Fibroblast of lung (primary cell): ENCODE data around the gene AFP. TPM values are rescaled to one million over a fixed set of nuclear protein-coding genes. Genes with fewer than 3 reads are reported as not detected.

Source experiments
- DNase-seq, 2 donors: peaks; one replicate each; pipeline versions ENCODE4 v3.0.0 to v3.0.0-alpha.2; 2010; ENCODE audit warnings: low read depth in 2 of 2
- H2AFZ ChIP-seq: 2 replicates; pipeline ENCODE4 v1.5.1; 2012; ENCODE audit warnings: low read length, control low read depth, inconsistent platforms
- H3K27ac ChIP-seq: 2 replicates; pipeline ENCODE4 v1.5.1; 2011; ENCODE audit warnings: low read length, control low read depth; ENCODE audit not compliant: insufficient read depth
- H3K27me3 ChIP-seq: 2 replicates; pipeline ENCODE4 v1.5.1; 2011; ENCODE audit warnings: mild to moderate bottlenecking, low read length; ENCODE audit not compliant: control insufficient read depth, insufficient read depth
- H3K36me3 ChIP-seq: 2 replicates; pipeline ENCODE4 v1.5.1; 2011; ENCODE audit warnings: low read length; ENCODE audit not compliant: control insufficient read depth, insufficient read depth
- H3K4me1 ChIP-seq: 2 replicates; pipeline ENCODE4 v1.5.1; 2011; ENCODE audit warnings: low read length; ENCODE audit not compliant: control insufficient read depth, insufficient read depth; ENCODE audit errors: extremely low read depth
- H3K4me2 ChIP-seq: 2 replicates; pipeline ENCODE4 v1.5.1; 2011; ENCODE audit warnings: low read length, control low read depth; ENCODE audit not compliant: insufficient read depth; ENCODE audit errors: extremely low read depth
- H3K4me3 ChIP-seq, 4 experiments: fragments of 200-600 bp in 1 of 4; sonication (generic) in 1 of 4; replicated peaks in 1 of 4; 2 replicates each; pipeline ENCODE4 v1.5.1; 2011 to 2016; ENCODE audit warnings: low read length in 4 of 4, low read depth in 3 of 4, mild to moderate bottlenecking in 3 of 4, control low read depth in 2 of 4, inconsistent platforms in 1 of 4, mixed read lengths in 1 of 4; ENCODE audit not compliant: insufficient read depth in 1 of 4; ENCODE audit errors: control extremely low read depth in 1 of 4
- H3K79me2 ChIP-seq: 2 replicates; pipeline ENCODE4 v1.5.1; 2012; ENCODE audit warnings: mild to moderate bottlenecking, low read length, inconsistent platforms; ENCODE audit not compliant: control insufficient read depth, insufficient read depth
- H3K9ac ChIP-seq: 2 replicates; pipeline ENCODE4 v1.5.1; 2011; ENCODE audit warnings: mild to moderate bottlenecking, low read length, control low read depth; ENCODE audit not compliant: insufficient read depth
- H3K9me3 ChIP-seq: 2 replicates; pipeline ENCODE4 v1.5.1; 2012; ENCODE audit warnings: low read depth, low read length; ENCODE audit not compliant: control insufficient read depth, insufficient read depth
- H4K20me1 ChIP-seq: 2 replicates; pipeline ENCODE4 v1.5.1; 2011; ENCODE audit warnings: low read length; ENCODE audit not compliant: control insufficient read depth, insufficient read depth; ENCODE audit errors: extremely low read depth
- CTCF ChIP-seq, 2 donors: IDR thresholded peaks in 1 of 2; conservative IDR thresholded peaks in 1 of 2; 1 replicate in 1 of 2; 2 replicates in 1 of 2; pipeline ENCODE4 v1.5.1; 2011 to 2012; ENCODE audit warnings: low read length in 2 of 2, control low read depth in 1 of 2, inconsistent platforms in 1 of 2, low read depth in 1 of 2, mild to moderate bottlenecking in 1 of 2
- EZH2 ChIP-seq: IDR thresholded peaks from 2 replicates; pipeline ENCODE4 v1.5.1; 2012; ENCODE audit warnings: low read length, control low read depth, mild to moderate bottlenecking; ENCODE audit errors: missing control alignments
- polyA plus RNA-seq, 2 donors: library from polyadenylated mRNA; depleted of rRNA in 1 of 2; stranded (reverse) in 1 of 2; unstranded in 1 of 2; fragments of >200 nt; gene quantifications; 2 replicates each; pipeline ENCODE4 v1.2.1, GENCODE V29; 2011 to 2012; ENCODE audit warnings: missing spikeins in 1 of 2
- total RNA-seq: library from RNA; depleted of rRNA; stranded (reverse); fragments of >200 nt; gene quantifications from 2 replicates; pipeline ENCODE4 v1.2.1, GENCODE V29; 2014

AFP gene
- total and polyA plus RNA-seq, 2 donors (not counting 1 experiment from before 2014, with no cell fraction given): 0.35 to 0.83 TPM

DNA sequence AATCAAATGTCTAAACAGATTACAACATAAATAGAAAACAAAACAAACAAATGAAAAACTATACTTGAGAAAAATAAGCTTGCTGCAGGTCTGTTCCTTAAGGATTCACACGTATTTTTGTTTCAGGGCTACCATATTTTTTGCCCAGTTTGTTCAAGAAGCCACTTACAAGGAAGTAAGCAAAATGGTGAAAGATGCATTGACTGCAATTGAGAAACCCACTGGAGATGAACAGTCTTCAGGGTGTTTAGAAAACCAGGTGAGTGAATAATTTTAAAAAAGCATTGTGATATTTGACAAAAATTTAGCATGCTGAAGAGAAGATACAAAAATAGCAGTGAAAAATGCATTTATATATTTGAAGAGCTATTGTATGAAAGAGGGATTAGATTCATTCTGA lies 2.0 kb downstream of the AFP start:
- H3K79me2 ChIP-seq: no peaks in the 10 kb centered on the region
- H3K36me3 ChIP-seq: no peaks in the 10 kb centered on the region
- H3K27me3 ChIP-seq: peaks cover 2% of the 10 kb centered on the region
- H2AFZ ChIP-seq: no peak overlapping the region
- TF ChIP-seq EZH2 (no peak), CTCF (conservative IDR thresholded peaks at IDR 0.05 in 1 of 2, IDR thresholded peaks at IDR 0.05 in 1 of 2; ENCODE audit: low read depth in 1 of 2, low read length in 2 of 2) (no peak)
- H4K20me1 ChIP-seq: no peaks in the 10 kb centered on the region
- no peaks in the 10 kb centered on the region for H3K4me1 ChIP-seq
- no peak overlapping the region for H3K9ac ChIP-seq
- no peak overlapping the region for H3K4me3 ChIP-seq
- no peak overlapping the region for H3K27ac ChIP-seq
- no peak overlapping the region for H3K4me2 ChIP-seq
- no peaks in the 10 kb centered on the region for H3K9me3 ChIP-seq
- no peak for DNase-seq

DNA sequence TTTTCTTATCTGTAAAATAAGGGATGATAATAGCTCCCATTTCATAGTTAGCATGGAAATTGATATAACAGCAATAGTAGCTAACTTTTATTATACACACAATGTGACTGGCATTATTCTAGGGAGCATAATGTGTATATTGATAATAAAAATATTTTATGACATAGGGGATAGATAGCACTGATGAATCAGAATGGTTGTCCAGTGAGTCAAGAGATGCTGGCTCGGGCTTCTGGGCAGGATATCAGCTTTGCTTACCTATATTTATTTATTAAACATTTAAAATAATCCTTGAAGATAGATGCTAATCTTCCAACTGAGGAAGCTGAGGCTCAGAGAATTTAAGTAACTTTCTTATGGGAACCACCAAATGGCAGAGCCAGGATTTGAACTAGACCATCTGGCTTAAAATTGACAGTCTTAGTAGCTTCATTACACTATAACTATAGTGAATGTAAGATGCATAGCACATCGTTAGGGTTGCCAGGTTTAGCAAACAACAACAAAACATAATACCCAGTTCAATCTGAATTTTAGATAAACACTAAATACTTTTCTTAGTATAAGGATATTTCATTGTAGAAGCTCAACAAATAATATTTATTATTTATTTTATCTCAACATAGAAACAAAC lies 2.7 kb downstream of the AFP start:
- Histone ChIP-seq H3K79me2 (no peaks in the 10 kb centered on the region), H3K9ac (no peak overlapping the region), H3K9me3 (no peaks in the 10 kb centered on the region), H3K4me3 (no peak overlapping the region), H3K4me1 (no peaks in the 10 kb centered on the region), H4K20me1 (no peaks in the 10 kb centered on the region), H3K27me3 (no peaks in the 10 kb centered on the region), H3K27ac (no peak overlapping the region), H3K4me2 (no peak overlapping the region), H3K36me3 (no peaks in the 10 kb centered on the region), H2AFZ (no peak overlapping the region)
- TF ChIP-seq CTCF (conservative IDR thresholded peaks at IDR 0.05 in 1 of 2, IDR thresholded peaks at IDR 0.05 in 1 of 2; ENCODE audit: low read depth in 1 of 2, low read length in 2 of 2) (no peak), EZH2 (no peak)
- DNase-seq: no peak

DNA sequence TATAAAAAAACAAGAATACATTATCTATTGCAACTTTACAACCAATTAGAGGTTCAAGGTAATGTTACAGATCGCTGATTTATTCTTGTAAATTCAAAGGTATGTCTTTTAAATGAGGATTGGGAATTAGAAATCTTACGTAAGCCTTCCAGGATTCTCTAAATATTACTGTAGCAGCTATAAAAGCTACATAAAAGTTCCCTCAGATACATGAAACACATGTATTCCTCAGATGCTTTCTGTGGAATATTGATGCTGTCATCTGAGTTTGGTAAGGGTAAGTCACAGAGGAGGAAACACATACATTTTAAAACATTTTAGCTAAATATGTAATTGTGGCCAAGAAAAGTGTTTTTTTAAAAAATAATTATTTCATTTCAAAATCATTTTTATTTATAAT lies 3.4 kb downstream of the AFP start:
- Histone ChIP-seq H3K4me3 (no peak overlapping the region), H3K36me3 (no peaks in the 10 kb centered on the region), H2AFZ (no peak overlapping the region), H3K27me3 (no peaks in the 10 kb centered on the region), H3K9ac (no peak overlapping the region), H3K4me2 (no peak overlapping the region), H4K20me1 (no peaks in the 10 kb centered on the region), H3K9me3 (no peaks in the 10 kb centered on the region), H3K4me1 (no peaks in the 10 kb centered on the region), H3K27ac (no peak overlapping the region), H3K79me2 (no peaks in the 10 kb centered on the region)
- no peak for DNase-seq
- TF ChIP-seq CTCF (conservative IDR thresholded peaks at IDR 0.05 in 1 of 2, IDR thresholded peaks at IDR 0.05 in 1 of 2; ENCODE audit: low read depth in 1 of 2, low read length in 2 of 2) (no peak), EZH2 (no peak)
